ENCODE data around the gene DNAJB14.
A peak's percentile ranks its signal among the peaks of the same experiment; 100 is the strongest.

DNAJB14 gene

GRCh38 chr4:99945718-99946355, 581 bp downstream of the DNAJB14 start:
- DNase-seq (ENCODE audit: low read depth in 2 of 2): no peak

GRCh38 chr4:99943904-99944437, 2.4 kb downstream of the DNAJB14 start:
- DNase-seq (ENCODE audit: low read depth in 2 of 2): no peak

DNA sequence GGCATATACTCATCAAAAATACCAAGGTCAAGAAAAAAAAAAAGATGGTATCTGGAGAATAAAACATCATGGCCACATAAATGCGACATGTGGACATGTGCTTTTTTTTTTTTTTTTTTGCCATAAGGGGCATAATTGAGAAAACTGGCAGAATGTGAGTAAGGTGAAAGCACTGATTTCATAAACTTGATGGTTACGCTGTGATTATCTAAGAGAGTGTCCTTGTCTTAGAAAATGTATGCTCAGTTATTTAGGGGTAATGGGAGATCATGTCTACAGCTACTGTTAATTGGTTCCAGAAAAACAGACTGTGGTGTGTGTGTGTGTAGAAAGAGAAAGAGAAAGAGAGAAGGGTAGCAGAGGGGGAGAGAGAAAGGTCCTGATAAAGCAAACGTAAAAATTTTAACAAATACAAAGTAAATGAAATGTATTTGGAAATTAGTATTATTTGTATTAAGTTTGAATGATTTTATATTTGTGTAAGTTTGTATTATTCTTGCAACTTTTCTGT, 8.1 kb downstream of the DNAJB14 start:
- DNase-seq (ENCODE audit: low read depth in 2 of 2): no peak

DNA sequence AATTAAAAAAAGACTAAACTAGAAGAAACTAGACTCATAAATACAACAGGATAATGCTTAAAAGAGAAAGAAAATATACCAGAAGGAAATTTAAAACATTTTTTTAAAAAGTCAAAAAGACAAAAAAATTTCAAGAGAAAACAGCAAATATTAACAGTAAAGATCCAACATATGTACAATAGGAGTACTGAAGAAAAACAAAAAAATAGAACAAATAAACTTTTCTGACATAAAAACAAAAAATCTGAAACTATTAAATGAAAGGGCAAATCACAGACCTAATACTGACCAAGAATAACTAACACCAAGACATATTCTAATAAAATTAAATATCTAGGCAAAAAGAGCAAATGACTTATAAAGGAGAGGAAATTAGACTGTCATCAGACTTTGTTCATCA, 11.5 kb downstream of the DNAJB14 start:
- DNase-seq (ENCODE audit: low read depth in 2 of 2): no peak

GRCh38 chr4:99927566-99927965, 18.9 kb downstream of the DNAJB14 start:
- no peak for DNase-seq (ENCODE audit: low read depth in 2 of 2)

DNA sequence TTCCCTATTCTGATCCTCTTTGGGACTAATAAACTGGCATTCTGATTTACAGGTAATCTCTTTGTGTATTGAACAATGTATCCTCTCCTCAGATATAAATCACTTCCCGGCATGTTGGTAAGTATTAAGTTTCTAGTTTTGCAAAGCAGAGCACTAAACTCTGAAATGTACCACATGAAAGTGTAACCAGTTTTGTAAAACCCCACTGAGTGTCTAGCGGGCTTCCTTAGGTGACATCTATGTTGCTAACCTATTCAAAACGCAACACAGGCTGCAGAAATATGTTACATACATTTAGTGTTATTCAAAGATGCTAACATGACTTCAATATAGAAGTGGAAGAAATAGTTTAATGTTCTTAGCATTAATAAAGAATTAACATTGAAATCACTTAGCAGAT, 25.2 kb downstream of the DNAJB14 start:
- no peak for DNase-seq (ENCODE audit: low read depth in 2 of 2)

GRCh38 chr4:99918656-99919055, 27.8 kb downstream of the DNAJB14 start:
- DNase-seq (ENCODE audit: low read depth in 2 of 2): no peak

DNA sequence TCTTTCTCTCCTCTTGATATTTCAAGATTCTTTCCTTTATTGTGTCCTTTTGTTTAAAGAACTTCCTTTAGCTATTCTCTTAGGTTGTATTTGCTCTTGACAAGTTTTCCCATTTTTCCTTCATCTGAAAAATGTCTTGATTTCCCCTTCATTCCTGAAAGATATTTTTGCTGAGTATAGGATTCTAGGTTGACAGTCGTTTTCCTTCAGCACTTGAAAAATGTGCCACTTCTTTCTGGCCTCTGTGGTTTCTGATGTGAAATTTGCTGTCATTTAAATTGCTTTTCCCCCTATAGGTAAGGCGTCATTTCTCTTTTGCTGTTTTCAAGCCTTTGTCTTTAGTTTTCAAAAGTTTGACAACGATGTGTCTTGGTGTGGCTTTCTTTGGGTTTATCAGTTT, 28.8 kb downstream of the DNAJB14 start:
- no peak for DNase-seq (ENCODE audit: low read depth in 2 of 2)

DNA sequence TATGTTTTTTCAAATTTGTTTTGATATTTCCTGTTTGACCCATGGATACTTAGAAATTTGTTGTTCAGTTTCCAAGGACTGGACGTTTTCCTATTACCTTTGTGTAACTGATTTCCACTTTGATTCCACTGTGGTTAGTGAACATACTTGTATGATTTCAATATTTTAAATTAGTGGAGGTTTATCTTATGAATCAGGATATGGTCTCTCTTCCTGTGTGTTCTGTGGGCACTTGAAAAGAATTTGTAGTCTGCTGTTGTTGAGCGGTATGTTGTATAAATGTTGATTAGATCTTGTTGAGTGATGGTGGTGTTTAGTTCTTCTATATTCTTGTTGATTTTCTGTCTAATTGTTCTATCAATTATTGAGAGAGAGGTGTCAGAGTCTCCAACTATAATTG, 31.0 kb downstream of the DNAJB14 start:
- DNase-seq (ENCODE audit: low read depth in 2 of 2): no peak

GRCh38 chr4:99894998-99895397, 51.4 kb downstream of the DNAJB14 start:
- no peak for DNase-seq (ENCODE audit: low read depth in 2 of 2)

GRCh38 chr4:99894161-99894997, 52.0 kb downstream of the DNAJB14 start, which contains the start of gene LAMTOR3:
TSS of gene LAMTOR3 (minus strand) at chr4:99894427. CDS start at chr4:99893963, 464 bp downstream.
- DNase-seq (ENCODE audit: low read depth in 2 of 2): peak; percentile 70

DNA sequence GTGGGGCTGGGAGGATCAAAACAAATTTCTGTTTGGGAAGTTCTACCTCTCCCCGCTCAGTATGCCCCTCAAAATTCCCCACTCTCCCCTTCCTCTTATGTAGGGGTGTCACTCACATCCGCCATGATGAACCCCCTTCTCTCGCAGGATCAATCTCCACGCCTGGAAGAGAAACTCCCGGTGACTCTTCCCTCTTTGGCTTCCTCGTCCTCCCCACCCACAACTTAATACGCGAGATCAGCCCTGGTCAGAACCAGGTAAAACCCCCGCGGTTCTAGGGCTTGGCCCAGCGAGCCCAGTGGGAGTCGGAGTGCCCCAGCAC, 52.6 kb downstream of the DNAJB14 start:
- no peak for DNase-seq (ENCODE audit: low read depth in 2 of 2)

DNA sequence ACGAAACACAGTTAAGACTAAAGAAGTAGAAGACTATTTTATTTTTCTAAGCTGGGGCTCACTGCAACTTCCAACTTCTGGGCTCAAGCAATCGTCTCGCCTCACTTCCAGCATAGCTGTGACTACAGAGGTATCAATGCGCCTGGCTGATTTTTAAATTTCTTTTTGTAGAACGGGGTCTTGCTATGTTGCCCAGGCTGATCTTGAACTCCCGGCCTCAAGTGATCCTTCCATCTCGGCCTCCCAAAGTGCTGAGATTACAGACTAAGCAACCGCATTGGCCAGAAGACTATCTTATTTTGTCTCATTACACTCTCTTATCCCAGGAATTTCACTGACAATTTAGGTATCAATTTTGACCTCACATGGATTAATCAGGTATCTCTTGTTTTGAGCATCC, 53.4 kb downstream of the DNAJB14 start:
- no peak for DNase-seq (ENCODE audit: low read depth in 2 of 2)

GRCh38 chr4:99891351-99891750, 55.1 kb downstream of the DNAJB14 start:
- DNase-seq (ENCODE audit: low read depth in 2 of 2): no peak

- DNase-seq (ENCODE audit: low read depth in 2 of 2): no peak
These were observed 58.6 kb downstream of the DNAJB14 start for GRCh38 chr4:99887837-99888236.

GRCh38 chr4:99886146-99886545, 60.3 kb downstream of the DNAJB14 start:
- no peak for DNase-seq (ENCODE audit: low read depth in 2 of 2)

- DNase-seq (ENCODE audit: low read depth in 2 of 2): no peak
These were observed 60.7 kb downstream of the DNAJB14 start for GRCh38 chr4:99885687-99886086.

DNA sequence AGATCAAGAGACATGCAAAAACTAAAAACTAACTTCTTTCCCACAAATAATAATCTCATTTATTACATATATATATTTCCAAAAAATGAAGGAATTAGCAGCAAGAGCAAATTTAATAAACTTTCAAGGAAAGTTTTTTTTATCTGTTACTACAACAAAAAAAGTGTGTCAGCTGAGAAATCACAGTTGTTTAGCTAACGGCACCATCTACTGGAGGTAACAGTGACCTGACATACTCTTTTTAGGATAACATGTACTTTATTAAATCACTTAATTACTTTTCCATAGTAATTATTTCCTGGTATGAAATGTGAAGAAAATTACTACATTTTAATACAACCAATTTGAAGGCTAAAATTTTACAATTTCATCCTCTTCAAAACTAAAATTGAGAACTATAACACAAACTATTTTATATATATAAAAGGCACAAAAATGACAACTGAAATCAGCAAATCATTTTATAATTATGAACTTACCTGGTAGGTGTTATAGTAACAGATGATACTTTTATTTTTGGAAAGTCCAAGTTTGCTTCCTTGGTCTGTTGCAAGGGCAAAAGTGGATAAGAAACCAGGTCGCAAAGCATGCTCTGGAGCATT, 61.3 kb downstream of the DNAJB14 start:
- DNase-seq (ENCODE audit: low read depth in 2 of 2): no peak

- DNase-seq (ENCODE audit: low read depth in 2 of 2): no peak
These were observed 67.0 kb downstream of the DNAJB14 start for GRCh38 chr4:99879458-99879857.

DNA sequence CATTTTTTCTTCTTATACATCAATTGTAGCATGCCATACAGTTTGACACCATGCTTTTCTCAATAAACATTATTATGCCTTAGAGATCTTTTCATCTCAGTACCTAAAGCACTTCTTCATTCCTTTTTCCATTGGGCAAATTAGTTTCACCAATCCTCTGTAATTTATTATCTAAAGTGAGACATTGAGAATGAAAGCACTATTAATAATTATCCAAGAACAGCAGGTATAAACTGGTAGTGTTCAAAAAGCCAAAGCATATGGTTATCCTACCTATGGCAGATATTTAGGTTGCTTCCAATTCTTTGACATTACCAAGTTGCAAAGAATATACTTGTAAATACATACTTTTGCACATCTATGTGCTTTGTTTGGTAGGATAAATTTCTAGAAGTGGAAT, 67.8 kb downstream of the DNAJB14 start:
- DNase-seq (ENCODE audit: low read depth in 2 of 2): no peak

DNA sequence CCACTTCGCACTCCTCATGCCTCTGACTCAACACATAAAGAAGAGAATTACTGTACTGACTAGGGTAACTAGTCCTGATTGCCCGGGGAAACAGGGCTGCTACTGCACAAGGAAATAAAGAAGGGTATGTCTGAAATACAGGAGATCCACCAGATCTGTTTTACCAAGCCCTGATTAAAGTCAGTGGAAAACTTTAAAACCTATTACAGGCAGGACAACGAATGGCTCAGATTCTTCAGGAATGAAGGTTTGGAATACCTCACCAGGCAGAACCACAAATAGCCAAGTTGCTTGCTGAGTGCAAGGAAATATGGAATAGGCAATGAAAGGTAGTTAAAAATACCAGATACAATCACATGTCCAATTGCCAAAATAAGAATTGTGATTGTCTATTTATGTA, 69.5 kb downstream of the DNAJB14 start:
- no peak for DNase-seq (ENCODE audit: low read depth in 2 of 2)

DNA sequence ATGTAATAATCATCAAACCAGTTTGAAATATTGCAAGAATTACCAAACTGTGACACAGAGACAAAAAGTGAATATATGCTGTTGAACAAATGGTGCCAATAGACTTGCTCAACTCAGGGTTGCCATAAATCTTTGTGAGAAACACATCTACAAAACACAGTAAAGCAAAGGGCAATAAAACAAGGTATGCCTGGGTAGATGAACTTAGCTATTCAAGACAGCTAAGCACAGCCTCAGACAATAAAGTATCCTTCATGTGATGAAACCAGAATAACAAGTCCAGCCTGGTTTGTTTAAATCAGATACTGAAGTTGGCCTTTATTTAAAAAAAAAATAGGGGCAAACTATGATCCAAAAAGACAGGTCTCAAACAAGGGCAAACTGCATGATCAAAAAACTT, 71.3 kb downstream of the DNAJB14 start:
- DNase-seq (ENCODE audit: low read depth in 2 of 2): no peak

GRCh38 chr4:99872570-99872969, 73.8 kb downstream of the DNAJB14 start:
- no peak for DNase-seq (ENCODE audit: low read depth in 2 of 2)
